DND-41 (cell line): ENCODE results near the gene MINDY4.

Experiments
- ATAC-seq: fragments of 200-7000 bp; cut with Tn5 transposase; 3 replicates; pipeline ENCODE4 v1.9.1; 2021; ENCODE audit warnings: low read depth; ENCODE audit not compliant: insufficient read depth
- DNase-seq: peaks from one replicate; pipeline ENCODE4 v3.0.0-alpha.2; 2020
- H2AFZ ChIP-seq: 2 replicates; pipeline ENCODE4 v1.6.0; 2012; ENCODE audit warnings: low read depth, low read length
- H3K27ac ChIP-seq: 2 replicates; pipeline ENCODE4 v1.5.1; 2012; ENCODE audit warnings: low read length, inconsistent platforms
- H3K27me3 ChIP-seq: fragments of 200-600 bp; sonication (generic); 2 replicates; pipeline ENCODE4 v1.6.0; 2012; ENCODE audit warnings: low read length, mild to moderate bottlenecking, inconsistent platforms; ENCODE audit not compliant: insufficient read depth, poor library complexity
- H3K36me3 ChIP-seq: 2 replicates; pipeline ENCODE4 v1.5.1; 2012; ENCODE audit warnings: low read length, inconsistent platforms; ENCODE audit not compliant: insufficient read depth
- H3K4me1 ChIP-seq: 2 replicates; pipeline ENCODE4 v1.5.1; 2012; ENCODE audit warnings: mild to moderate bottlenecking, low read length; ENCODE audit not compliant: insufficient read depth
- H3K4me2 ChIP-seq: 2 replicates; pipeline ENCODE4 v1.6.0; 2012; ENCODE audit warnings: mild to moderate bottlenecking, moderate library complexity, low read length, inconsistent platforms; ENCODE audit not compliant: insufficient read depth
- H3K4me3 ChIP-seq, 2 experiments: fragments of 200-600 bp in 1 of 2; shearing (Covaris generic) in 1 of 2; 2 replicates each; pipeline ENCODE4 v1.5.1; 2012 to 2016; ENCODE audit warnings: inconsistent platforms in 2 of 2, low read length in 2 of 2, mild to moderate bottlenecking in 2 of 2, low read depth in 1 of 2, moderate library complexity in 1 of 2
- H3K79me2 ChIP-seq: 2 replicates; pipeline ENCODE4 v1.6.0; 2012; ENCODE audit warnings: low read length, inconsistent platforms; ENCODE audit not compliant: insufficient read depth
- H3K9ac ChIP-seq: 2 replicates; pipeline ENCODE4 v1.6.0; 2012; ENCODE audit warnings: low read depth, mild to moderate bottlenecking, inconsistent platforms, low read length, moderate library complexity
- H3K9me3 ChIP-seq: 2 replicates; pipeline ENCODE4 v1.5.1; 2012; ENCODE audit warnings: low read length, moderate library complexity, mild to moderate bottlenecking, inconsistent platforms; ENCODE audit not compliant: insufficient read depth, severe bottlenecking
- H4K20me1 ChIP-seq: 2 replicates; pipeline ENCODE4 v1.6.0; 2012; ENCODE audit warnings: low read length; ENCODE audit not compliant: insufficient read depth
- CTCF ChIP-seq: IDR thresholded peaks from 2 replicates; pipeline ENCODE4 v1.5.1; 2012; ENCODE audit warnings: borderline replicate concordance, low read length, moderate library complexity, mild to moderate bottlenecking; ENCODE audit not compliant: poor library complexity, severe bottlenecking; ENCODE audit errors: extremely low read depth
- EZH2 ChIP-seq: IDR thresholded peaks from 3 replicates; pipeline ENCODE4 v1.6.1; 2012; ENCODE audit warnings: borderline replicate concordance, low read depth, mild to moderate bottlenecking, moderate library complexity, low read length, inconsistent platforms; ENCODE audit not compliant: severe bottlenecking

Gene MINDY4

GRCh38 chr7:30890226-30890625, 119.0 kb downstream of the MINDY4 start:
- no peak overlapping the region for H3K9ac ChIP-seq
- no peaks in the 10 kb centered on the region for H4K20me1 ChIP-seq
- no peak for ATAC-seq
- no peak overlapping the region for H3K4me2 ChIP-seq
- no peak for DNase-seq
- no peaks in the 10 kb centered on the region for H3K9me3 ChIP-seq
- no peaks in the 10 kb centered on the region for H3K36me3 ChIP-seq
- no peaks in the 10 kb centered on the region for H3K79me2 ChIP-seq
- TF ChIP-seq EZH2, result no peak
- no peak for TF ChIP-seq CTCF
- no peak overlapping the region for H3K4me3 ChIP-seq
- no peaks in the 10 kb centered on the region for H3K27me3 ChIP-seq
- H2AFZ ChIP-seq, result no peak overlapping the region
- no peaks in the 10 kb centered on the region for H3K4me1 ChIP-seq
- no peak overlapping the region for H3K27ac ChIP-seq

- Histone ChIP-seq H3K79me2 (no peaks in the 10 kb centered on the region), H3K27ac (no peak overlapping the region), H3K27me3 (no peaks in the 10 kb centered on the region), H3K9me3 (no peaks in the 10 kb centered on the region), H3K4me1 (no peaks in the 10 kb centered on the region), H3K36me3 (no peaks in the 10 kb centered on the region), H2AFZ (no peak overlapping the region), H4K20me1 (no peaks in the 10 kb centered on the region), H3K4me2 (no peak overlapping the region), H3K9ac (no peak overlapping the region), H3K4me3 (no peak overlapping the region)
- DNase-seq (no peak), ATAC-seq (no peak)
- TF ChIP-seq EZH2, result no peak
- TF ChIP-seq CTCF, result no peak
Measured at GRCh38 chr7:30893357-30893756, 122.1 kb downstream of the MINDY4 start.

GRCh38 chr7:30894009-30894408, 122.8 kb downstream of the MINDY4 start:
- no peaks in the 10 kb centered on the region for H4K20me1 ChIP-seq
- no peak overlapping the region for H3K4me2 ChIP-seq
- no peak for ATAC-seq
- DNase-seq, result no peak
- no peaks in the 10 kb centered on the region for H3K9me3 ChIP-seq
- H3K4me3 ChIP-seq, result no peak overlapping the region
- no peaks in the 10 kb centered on the region for H3K79me2 ChIP-seq
- no peaks in the 10 kb centered on the region for H3K4me1 ChIP-seq
- H3K27ac ChIP-seq, result no peak overlapping the region
- no peaks in the 10 kb centered on the region for H3K36me3 ChIP-seq
- TF ChIP-seq CTCF, result no peak
- TF ChIP-seq EZH2, result no peak
- no peaks in the 10 kb centered on the region for H3K27me3 ChIP-seq
- no peak overlapping the region for H3K9ac ChIP-seq
- H2AFZ ChIP-seq, result no peak overlapping the region

GRCh38 chr7:30894866-30895605, 123.8 kb downstream of the MINDY4 start:
- ATAC-seq, result no peak
- Histone ChIP-seq H3K4me1 (no peaks in the 10 kb centered on the region), H3K9me3 (no peaks in the 10 kb centered on the region), H3K9ac (no peak overlapping the region), H3K4me3 (no peak overlapping the region), H4K20me1 (no peaks in the 10 kb centered on the region), H2AFZ (no peak overlapping the region), H3K79me2 (no peaks in the 10 kb centered on the region), H3K27ac (no peak overlapping the region), H3K36me3 (no peaks in the 10 kb centered on the region), H3K27me3 (no peaks in the 10 kb centered on the region), H3K4me2 (no peak overlapping the region)
- TF ChIP-seq EZH2, result no peak
- no peak for TF ChIP-seq CTCF
- no peak for DNase-seq
